Stimulated activated CD4-positive, alpha-beta T cell treated with anti-CD3 and anti-CD28 coated beads, Interleukin-2, amount 100 ng/mL, for 4 hours (primary cell): ENCODE data around the gene ETFBKMT.
"Not testable (repeated sequence)": the region's sequence is repeated elsewhere in the genome, so short reads cannot be mapped to it uniquely, and the experiment has no call there.

Experiments
- DNase-seq: peaks from one replicate; pipeline ENCODE4 v3.0.0-alpha.2; 2020; ENCODE audit warnings: low read depth

Gene ETFBKMT

GRCh38 chr12:31655792-31656191, 3.7 kb upstream of the ETFBKMT start:
- no peak for DNase-seq

DNA sequence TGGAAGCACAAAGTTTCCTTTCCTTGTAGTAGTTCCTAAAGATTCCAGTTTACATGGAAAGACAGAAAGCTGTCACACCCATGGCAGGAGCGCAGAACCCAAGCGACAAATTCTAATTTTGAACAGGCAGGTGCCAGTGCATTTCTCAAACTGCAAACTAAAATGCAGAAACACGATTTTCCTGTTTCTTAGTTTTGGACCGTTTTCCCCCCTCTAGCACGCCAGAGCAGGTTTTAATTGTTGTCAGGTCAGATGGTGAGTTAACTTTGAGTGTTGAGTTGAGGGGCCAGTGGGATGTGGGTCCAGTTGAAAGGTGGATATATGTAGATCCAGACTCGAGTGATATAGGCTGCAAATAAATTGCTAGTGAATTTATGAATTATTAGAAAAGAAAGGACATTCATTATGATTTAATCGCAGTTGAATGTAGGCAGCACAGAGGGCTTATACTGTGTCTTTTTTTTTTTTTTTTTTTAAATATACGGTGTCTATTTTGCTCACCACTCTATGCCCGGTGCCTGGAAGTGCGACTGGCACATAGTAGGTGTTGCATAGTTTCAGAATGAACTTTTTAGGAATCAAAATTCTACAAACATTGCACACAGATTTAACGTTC, 909 bp upstream of the ETFBKMT start:
- no peak for DNase-seq

DNA sequence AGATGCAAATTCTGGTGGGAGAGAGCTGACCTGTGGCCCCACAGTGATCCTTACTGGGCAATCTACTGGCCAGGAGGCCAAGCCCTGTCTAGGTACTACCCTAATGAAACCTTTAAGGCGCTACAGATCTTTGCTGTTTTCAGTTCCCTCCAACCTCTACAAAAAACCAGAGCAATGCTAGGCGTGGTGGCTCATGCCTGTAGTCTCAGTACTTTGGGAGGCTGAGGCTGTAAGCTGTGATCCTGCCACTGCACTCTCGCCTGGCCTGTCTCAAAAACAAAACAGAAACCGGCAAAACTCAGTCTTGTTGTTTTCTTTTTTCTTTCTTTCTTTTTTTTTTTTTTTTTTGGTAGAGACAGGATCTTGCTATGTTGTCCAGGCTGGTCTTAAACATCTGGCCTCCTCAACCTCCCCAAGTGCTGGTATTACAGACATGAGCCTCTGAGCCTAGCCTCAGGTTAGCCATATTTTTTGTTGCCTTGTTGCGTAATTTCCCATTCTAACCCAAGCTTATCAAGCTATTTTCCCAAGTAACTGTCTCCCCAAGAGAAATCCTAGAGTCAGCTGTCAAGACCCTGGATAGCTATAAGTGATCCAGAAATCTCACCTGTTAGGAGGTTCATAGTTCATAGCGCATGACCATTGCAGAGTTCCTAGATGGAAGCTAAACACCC, 2.8 kb downstream of the ETFBKMT start:
- DNase-seq, result no peak

DNA sequence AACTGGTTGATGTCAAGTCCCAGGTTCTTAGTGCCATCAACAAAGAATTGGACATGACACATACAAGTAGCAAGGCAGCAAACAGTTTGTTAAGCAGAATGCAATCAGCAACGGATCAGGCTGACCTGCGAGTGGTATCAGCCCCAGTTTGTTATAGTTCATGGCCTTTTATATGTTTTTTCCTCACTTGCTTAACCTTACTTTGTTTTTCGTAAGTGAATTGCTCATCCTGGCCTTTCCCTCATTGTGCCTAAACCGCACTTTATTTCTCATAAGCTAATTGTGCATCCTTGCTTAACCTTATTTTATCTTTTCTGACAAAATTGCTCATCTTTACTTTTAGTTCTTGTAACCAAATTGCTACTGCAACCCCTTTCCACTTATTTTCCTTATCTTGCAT, 4.1 kb downstream of the ETFBKMT start:
- DNase-seq, result no peak

- DNase-seq, result no peak
Observed at GRCh38 chr12:31664038-31664437, 4.5 kb downstream of the ETFBKMT start.

GRCh38 chr12:31669020-31669419, 9.5 kb downstream of the ETFBKMT start:
- DNase-seq, result no peak

DNA sequence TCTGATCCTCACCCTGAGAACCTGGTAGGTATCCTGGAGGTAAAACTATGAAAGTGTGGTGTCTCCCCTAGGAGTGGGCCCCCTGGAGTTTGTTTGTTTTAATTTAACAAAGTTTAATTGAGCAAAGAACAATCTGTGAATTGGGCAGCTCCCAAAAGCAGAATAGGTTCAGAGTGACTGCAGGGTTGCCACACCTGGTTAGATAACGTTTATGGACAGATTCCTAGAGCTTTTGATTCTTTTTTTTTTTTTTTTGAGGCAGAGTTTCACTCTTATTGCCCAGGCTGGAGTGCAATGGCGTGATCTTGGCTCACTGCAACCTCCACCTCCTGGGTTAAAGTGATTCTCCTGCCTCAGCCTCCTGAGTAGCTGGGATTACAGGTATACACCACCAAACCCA, 10.1 kb downstream of the ETFBKMT start:
- DNase-seq, result not testable (repeated sequence)

DNA sequence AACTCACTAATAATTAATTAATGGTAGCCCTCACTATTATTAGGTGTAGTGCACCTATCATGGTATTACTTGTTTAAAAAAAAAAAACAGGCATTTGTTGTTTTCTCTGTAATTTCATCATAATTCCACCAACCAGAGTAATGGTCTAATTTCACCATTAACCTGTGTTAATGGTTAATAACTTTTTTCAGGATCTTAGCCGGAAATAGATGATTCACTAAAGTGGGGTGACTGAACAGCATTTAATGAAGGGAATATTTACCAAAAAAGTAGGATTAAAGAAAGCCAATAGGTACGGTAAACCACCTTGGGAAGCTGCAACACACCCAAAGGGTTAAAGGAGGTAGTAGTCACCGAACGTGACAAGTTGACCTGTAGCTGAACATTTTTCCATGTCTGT, 13.0 kb downstream of the ETFBKMT start:
- no peak for DNase-seq

- peak; percentile 61 for DNase-seq
Observed at GRCh38 chr12:31682136-31682962, 22.9 kb downstream of the ETFBKMT start.

- no peak for DNase-seq
Observed at GRCh38 chr12:31685801-31686200, 26.3 kb downstream of the ETFBKMT start.

GRCh38 chr12:31687101-31687527, 27.6 kb downstream of the ETFBKMT start:
- DNase-seq, result no peak

GRCh38 chr12:31689921-31690320, 30.4 kb downstream of the ETFBKMT start:
- not testable (repeated sequence) for DNase-seq

- no peak for DNase-seq
Observed at GRCh38 chr12:31702047-31702446, 42.6 kb downstream of the ETFBKMT start.

- no peak for DNase-seq
Observed at GRCh38 chr12:31705621-31706020, 46.1 kb downstream of the ETFBKMT start.

- DNase-seq, result not testable (repeated sequence)
Observed at GRCh38 chr12:31708118-31708517, 48.6 kb downstream of the ETFBKMT start.

DNA sequence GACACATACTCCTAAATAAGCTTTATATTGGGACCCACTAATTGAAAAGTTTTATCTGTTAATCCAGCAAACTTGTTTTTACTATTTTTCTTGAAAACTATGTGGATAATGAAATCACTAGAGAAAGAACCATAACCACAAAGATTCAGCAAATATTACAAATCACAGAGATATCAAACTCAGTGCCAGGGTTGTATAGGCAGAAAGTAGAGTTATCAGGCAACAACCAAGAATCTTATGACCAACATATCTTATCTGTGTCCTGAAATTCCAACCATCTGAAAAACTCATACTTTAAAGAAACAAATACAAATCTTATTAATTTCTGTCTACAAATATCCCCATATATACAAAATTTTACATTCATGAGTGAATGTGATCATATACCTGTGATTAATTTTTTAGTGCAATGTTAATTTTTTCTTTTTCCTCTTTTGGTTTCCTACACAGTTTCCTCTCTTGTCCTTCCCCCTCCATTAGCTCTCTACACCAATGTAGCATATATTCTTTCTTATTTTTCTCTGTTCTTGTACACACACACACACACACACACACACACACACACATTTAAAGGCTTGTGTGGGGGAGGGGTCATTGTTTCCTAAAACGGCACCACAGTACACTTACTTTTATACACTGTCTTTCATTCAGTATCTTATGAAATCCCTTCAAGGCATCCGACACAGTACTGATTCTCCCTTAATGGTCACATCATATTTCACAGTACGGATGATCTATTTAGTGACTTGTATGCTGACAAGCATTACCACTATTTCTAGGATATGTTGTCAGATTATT, 50.7 kb downstream of the ETFBKMT start:
- DNase-seq, result no peak

GRCh38 chr12:31712877-31713276, 53.4 kb downstream of the ETFBKMT start:
- DNase-seq, result no peak

GRCh38 chr12:31714406-31715271, 55.2 kb downstream of the ETFBKMT start:
- DNase-seq, result no peak

- DNase-seq, result no peak
Observed at GRCh38 chr12:31715283-31715825, 55.9 kb downstream of the ETFBKMT start.

DNA sequence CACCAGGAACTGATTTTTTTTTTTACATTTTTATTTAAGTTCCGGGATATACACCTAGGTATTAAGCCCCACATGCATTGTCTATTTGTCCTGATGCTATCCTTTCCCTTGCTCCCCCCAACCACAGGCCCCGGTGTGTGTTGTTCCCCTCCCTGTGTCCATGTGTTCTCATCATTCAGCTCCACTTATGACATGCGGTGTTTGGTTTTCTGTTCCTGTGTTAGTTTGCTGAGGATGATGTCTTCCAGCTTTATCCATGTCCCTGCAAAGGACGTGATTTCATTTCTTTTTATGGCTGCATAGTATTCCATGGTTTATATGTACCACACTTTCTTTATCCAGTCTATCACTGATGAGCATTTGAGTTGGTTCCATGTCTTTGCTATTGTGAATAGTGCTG, 57.5 kb downstream of the ETFBKMT start:
- not testable (repeated sequence) for DNase-seq
